HG02588 (cell line): ENCODE measurements around the gene SEMA4C.

Experiments
- ATAC-seq: cut with Tn5 transposase; IDR thresholded peaks from one replicate; pipeline ENCODE4 v1.9.1; 2021; ENCODE audit warnings: mild to moderate bottlenecking, moderate library complexity; ENCODE audit not compliant: unreplicated experiment

The SEMA4C gene

GRCh38 chr2:96869822-96870625, at the start of gene SEMA4C:
TSS of gene SEMA4C (minus strand) at chr2:96870080. CDS start at chr2:96867886, 2,194 bp downstream.
- no peak for ATAC-seq

DNA sequence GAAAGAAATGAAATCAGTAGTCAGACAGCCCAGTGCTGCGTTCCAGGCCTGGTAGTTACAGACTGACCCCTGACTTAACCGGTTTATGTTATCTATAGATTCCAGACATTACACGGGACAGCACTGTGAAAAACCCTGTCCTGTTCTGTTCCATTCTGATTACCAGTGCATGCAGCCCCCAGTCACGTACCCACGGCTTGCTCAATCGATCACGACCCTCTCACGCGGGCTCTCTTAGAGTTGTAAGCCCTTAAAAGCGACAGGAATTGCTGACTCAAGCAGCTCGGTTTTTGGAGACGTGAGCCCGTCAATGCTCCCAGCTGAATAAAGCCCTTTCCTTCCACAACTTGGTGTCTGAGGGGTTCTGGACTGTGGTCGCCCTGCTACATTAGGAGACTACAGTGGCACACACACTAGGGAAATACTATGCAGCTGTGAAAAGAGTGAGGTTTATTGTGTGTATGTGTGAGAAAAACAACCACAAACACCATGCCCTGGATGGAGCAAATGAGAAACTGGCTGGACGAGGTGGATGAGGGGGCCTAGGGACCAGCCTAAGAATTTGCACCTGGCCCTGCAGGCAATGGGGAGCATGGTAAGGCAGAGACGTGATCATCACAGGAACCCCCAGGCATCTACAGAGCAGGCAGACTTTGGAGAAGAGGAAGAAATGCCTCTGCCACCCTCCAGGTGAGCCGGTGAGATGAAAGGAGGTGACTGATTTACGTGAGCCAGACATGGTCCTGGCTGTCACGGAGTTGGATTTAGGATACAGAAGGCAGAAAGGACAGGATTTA, 49.1 kb upstream of the SEMA4C start:
- no peak for ATAC-seq

GRCh38 chr2:96918092-96918753, 48.3 kb upstream of the SEMA4C start:
- ATAC-seq, result no peak

- no peak for ATAC-seq
These were observed 47.0 kb upstream of the SEMA4C start for GRCh38 chr2:96916646-96917543.

- ATAC-seq, result no peak
These were observed 46.3 kb upstream of the SEMA4C start for GRCh38 chr2:96916156-96916630.

- ATAC-seq, result no peak
These were observed 44.5 kb upstream of the SEMA4C start for GRCh38 chr2:96914332-96914731.

- ATAC-seq, result no peak
These were observed 43.7 kb upstream of the SEMA4C start for GRCh38 chr2:96913398-96914202.

GRCh38 chr2:96913117-96913397, 43.2 kb upstream of the SEMA4C start:
- no peak for ATAC-seq

DNA sequence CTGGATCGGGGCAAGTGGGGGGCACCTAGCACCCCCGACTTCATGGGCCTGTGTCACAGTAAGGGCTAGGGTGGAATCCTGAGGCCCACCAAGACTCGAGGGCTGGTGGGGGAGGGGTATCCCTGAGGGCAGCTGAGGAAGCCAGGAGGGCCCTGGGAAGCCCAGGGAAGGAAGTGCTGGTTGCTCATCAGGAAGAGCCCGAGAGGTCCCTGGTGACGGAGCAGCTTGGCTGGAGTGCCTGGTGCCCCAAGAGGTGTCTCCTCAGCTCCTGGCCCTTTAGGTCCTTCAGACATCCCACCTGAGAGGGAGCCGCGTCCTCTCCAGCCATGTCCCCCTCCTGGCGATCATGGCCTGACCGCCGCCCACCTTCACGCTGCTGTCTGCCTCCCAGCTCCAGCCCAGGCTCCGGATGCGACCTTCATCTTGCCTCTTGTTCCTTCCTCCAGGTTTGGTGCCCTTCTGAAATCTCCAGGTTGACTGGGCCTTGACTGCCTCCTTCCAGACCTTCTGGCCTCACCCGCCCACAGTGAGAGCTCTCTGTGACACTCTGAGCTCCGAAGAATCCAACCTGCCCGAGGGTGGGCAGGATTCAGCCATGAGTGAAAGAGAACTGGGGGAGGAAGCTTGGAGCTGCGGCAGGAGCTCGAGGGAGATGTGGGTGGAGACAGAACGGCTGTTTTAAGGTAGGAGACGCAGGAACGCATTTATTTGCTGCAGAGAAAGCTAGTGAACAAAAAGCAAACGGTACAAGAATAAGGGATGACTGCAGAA, 42.7 kb upstream of the SEMA4C start:
- no peak for ATAC-seq

- no peak for ATAC-seq
These were observed 39.7 kb upstream of the SEMA4C start for GRCh38 chr2:96909611-96910021.

DNA sequence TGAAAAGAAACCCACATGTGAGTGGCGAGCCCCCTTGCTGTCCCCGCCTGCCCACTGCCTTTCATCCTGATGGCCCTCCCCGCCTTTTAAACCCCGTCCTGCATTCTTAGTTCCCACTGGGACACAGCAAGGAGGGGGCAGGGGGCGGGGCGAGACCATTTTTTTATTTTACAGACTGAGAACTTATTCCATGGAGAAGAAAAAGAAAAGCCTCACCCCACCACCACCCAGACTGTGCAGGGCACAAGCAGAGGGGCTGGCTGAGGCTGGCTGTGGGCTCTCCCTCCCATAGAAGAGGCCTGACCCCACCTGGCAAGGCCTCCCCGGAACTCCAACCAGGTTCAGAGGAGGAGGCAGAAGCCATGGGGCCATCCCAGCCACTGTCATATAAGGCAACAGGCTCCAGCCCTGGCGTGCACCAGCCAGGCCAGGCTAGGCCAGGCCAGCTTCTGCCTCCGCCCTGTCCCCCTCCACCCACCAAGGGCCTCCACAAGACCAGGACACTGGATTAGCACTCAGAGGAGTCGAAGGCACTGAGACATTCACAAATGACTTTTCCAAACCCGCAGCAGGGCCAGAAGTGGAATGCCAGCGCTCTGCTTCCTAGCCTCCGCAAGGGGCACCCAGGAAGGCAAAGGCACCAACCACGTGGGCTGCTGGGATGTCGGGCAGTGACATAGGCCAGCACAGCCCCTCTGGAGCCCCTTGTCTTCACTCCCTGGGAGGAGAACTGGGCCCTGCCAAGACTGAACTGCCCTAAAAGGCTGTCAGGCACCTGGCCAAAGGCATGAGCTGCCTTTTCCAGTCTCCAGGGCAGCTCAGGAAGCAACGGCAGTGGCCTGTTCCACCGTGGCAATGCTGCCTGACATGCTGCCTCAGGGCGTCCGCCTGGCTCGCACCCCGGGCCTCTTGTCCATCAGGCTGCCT, 37.5 kb upstream of the SEMA4C start:
- ATAC-seq, result no peak

- ATAC-seq, result no peak
These were observed 36.8 kb upstream of the SEMA4C start for GRCh38 chr2:96906729-96907114.

DNA sequence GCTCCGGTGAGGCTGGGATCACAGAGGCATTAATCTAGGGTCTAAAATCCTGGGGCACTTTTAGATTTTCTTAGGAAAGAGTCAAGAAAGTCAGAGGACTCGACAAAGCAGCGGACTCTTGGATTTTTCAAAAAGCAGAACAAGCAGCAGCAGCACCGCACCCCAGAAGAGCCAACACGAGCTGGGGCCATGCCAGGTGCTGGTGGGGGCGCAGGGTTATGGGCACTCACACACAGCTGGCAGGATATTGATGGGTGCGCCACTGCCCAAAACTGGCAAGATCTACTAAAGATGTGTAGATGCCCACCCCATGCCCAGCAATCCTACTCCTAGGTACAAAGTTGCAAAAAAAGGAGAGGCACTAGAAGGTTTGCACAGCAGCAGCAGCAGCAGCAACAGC, 33.9 kb upstream of the SEMA4C start:
- ATAC-seq, result no peak

DNA sequence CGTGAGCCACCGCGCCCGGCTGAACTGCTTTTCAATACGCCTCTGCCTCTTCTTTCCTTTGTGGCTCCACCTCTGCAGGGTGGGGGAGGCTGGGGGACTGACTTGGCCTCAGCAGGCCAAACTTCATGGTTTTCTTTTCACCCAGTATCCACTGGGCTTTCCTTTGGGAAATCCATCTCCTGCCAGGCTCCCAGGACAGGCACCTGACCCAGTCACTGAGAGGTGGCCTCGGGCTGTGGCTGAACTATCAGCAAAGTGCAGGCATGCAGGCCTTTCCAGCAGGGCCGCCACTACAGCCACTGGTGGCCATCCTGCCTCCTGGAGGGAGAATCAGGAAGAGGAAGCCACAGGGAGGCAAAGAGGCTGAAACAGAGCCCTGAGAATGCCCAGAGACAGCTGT, 33.4 kb upstream of the SEMA4C start:
- ATAC-seq, result no peak

GRCh38 chr2:96900237-96900636, 30.4 kb upstream of the SEMA4C start:
- no peak for ATAC-seq

GRCh38 chr2:96899413-96899741, 29.5 kb upstream of the SEMA4C start:
- no peak for ATAC-seq

GRCh38 chr2:96898641-96899412, 28.9 kb upstream of the SEMA4C start:
- ATAC-seq, result no peak

DNA sequence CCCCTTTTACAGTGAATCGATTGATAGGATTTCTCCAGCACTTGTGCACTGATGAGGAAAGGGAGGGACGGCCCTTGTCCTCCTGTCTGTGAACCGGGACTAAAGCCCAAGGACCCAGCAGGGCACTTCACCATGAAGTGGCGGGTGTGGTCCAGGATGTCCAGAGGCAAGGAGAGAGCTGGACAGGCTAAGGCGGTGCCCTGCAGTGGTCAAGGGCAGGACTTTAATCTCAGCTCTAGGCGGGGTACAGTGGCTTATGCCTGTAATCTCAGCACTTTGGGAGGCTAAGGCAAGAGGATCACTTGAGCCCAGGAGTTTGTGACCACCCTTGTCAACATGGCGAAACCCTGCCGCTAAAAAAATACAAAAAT, 28.2 kb upstream of the SEMA4C start:
- no peak for ATAC-seq
